ENCODE results near the gene CERS5.
"Not testable (repeated sequence)": the region's sequence is repeated elsewhere in the genome, so short reads cannot be mapped to it uniquely, and the experiment has no call there.

CERS5 gene

DNA sequence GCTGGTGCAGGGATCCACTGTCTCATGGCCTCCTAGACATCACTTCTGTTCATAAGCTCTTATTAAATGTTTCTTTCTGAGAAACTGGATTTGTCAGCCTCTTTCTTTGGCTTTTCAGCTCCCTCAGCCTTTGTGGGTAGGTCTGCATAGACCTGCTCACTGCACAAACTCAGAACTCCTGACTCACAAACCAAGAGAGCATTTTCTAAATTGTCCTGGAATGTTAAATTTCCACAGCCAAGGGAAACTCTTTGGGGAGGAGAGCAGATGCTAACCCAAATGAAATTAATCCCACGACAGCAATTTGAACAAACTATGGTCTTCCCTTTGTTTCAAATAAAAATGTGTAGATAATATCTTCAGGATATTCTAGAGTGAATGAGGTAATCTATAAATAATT, 19.5 kb upstream of the CERS5 start:
- DNase-seq = no peak

DNA sequence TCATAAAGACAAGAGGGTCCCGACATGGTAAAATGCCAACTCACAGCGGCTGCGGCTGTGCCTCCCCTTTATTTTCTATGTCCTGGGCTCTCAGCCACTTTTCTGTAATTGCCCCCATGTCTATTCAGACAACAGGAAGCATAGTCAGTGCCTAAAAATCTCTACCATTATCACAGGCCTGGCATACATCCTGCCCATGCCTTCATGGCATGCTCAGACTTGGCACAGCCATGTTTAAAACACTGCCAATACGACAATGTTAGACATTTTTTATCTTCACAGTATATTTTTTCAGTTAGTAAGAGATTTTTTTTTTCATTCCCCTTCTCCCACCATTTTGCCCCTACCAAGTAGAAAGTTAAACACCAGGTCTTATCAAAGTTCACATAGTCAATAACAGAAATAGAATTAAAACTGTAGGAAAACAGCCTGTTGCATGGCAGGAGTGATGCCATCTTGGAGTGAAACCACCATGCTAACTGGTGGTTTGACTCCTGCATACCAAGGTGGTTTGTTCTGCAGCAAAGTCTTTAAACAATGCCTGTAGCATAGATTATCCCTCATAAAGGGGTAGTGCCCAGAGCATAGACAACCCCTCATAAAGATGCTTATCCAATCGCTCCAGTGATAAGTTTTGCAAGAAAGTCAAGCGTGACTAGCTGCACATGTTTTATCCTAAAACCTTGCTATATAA, 18.9 kb upstream of the CERS5 start:
- DNase-seq = no peak

DNA sequence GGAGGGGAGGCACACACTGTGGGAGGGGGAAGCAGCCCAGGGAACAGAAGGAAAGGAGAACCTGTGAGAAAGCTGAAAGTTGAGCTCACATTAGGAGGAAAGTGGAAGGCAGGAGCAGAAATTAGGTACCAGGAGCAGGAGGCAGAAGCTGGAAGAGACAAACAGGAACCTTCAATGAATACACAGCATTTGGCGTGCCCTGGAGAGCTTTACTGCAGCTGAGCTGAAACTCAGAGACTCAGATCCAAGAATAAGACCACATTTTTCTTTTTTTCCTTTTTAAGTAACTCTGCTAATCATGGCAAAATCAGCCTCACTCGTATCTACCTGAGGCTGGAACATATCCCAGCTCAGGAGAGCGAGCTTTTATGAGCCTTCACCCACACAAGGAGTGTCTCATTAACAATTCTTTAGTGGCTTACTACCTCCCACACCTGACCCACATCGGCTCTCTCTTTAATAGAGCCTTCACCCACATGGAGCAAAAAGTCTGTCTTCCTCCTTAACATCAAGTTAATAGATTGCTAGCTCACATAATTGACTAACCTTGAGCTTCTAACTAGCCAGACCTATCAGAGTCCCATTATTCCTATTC, 18.2 kb upstream of the CERS5 start:
- DNase-seq = no peak

DNA sequence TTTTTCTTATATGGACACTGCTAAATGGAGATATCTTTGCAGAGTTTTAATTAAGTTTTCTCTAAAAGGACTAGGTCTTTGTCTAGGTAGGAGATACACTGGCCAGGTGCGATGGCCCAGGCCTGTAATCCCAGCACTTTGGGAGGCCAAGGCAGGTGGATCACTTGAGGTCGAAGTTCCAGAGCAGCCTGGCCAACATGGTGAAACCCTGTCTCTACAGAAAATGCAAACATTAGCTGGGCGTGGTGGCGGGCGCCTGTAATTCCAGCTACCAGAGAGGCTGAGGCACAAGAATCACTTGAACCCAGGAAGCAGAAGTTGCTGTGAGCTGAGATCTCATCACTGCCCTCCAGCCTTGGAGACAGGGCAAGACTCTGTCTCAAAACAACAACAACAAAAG, 17.1 kb upstream of the CERS5 start:
- no peak for DNase-seq

DNA sequence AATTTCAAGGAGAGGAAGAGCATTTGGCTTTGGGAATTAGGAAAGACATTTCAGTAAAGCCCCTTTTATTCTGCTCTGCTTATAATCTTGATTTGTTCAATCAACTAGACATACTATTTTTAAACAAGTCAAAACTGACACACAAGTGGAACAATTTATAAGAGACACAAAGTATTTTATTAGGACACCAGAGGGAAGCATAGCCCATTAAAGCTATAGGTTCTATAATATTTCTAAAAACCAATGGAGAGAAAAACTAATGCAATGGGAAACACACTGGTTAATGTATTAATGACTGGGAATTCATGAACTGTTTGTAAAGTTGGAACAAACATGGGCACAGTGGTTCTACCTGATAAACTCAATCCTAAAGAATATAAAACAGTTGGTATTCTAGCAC, 15.3 kb upstream of the CERS5 start:
- DNase-seq = no peak

DNA sequence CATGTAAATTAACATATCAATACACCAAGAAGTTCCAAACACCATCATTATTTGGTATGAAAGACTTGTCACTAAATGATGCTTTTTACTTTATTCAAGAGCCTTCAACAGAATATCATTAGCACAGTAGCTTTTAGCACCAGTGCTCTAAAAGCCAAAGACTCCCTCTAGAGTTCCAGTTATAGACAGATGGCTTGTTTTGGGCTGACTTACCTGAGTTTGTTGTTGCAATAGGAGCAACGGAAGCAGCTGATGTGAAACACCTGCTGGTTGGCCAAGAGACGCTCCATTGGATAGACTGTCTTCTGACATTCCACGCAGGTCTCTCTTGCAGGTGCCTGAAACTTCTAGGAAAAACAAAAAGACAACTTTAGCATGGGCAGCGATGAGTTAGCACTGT, 14.5 kb upstream of the CERS5 start:
- DNase-seq = no peak

DNA sequence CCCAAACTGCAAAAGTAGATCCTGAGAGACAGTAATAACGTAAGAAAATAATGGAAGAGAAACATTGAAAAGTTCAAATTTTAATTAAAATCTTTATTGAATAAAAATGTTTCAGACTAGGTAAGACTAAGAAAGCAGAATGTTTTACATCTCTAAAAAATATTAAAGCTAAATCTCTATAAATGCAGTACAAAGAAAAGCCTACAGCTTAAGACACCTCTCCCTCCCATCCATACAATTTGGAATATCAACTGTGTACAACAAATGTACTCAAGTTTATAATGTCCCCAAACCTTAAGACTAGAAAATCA, 8.5 kb upstream of the CERS5 start:
- DNase-seq = no peak

DNA sequence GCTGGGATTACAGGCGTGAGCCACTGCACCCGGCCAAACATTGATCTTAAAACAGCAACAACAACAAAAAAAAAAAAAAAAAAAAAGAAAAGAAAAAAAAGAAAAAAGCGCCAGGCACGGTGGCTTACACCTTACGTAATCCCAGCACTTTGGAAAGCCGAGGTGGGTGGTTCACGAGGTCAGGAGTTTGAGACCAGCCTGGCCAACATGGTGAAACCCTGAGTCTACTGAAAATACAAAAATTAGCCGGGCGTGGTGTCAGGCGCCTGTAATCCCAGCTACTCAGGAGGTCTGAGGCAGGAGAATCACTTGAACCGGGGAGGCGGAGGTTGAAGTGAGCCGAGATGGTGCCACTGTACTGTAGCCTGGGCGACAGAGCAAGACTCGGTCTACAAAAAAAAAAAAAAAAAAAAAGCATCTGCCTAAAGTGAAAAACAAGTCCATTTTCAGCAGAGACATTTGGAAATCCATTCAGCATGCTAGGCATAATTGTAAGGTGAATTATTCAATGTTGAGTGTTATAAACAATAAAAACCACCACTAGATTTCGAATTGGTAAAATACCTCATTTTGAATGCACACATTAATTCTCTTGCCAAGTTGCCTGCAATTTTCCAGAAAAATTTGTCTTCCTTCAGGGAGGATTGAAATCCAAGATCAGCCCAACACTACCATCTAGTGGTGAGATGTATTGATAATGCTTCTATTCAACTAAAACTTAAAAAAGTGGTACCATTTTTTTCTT, 8.0 kb upstream of the CERS5 start:
- DNase-seq = no peak

DNA sequence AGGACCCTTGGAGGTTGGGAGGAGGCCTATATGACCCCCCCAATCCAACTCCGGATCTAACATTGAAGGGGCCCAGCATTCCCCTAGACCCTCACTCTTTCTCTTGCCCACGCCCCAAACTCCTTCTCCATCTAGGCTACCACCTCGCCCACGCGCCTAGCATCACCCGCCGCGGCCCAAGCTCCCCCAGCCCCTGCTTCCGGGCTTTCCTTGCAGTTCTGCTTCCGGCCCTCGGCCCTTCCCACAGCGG, 445 bp downstream of the CERS5 start:
- no peak for DNase-seq

DNA sequence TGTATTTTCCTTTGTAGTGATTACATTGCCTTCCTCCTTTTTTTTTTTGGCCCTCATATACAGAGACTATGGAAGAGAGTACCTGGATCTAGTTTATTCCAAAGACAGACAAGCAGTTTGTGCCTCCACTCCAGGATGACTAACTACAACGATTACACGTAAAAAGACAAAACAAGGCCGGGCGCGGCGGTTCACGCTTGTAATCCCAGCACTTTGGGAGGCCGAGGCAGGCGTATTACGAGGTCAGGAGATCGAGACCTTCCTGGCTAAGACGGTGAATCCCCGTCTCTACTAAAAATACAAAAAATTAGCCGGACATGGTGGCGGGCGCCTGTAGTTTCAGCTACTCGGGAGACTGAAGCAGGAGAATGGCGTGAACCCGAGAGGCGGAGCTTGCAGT, 2.2 kb downstream of the CERS5 start:
- no peak for DNase-seq

DNA sequence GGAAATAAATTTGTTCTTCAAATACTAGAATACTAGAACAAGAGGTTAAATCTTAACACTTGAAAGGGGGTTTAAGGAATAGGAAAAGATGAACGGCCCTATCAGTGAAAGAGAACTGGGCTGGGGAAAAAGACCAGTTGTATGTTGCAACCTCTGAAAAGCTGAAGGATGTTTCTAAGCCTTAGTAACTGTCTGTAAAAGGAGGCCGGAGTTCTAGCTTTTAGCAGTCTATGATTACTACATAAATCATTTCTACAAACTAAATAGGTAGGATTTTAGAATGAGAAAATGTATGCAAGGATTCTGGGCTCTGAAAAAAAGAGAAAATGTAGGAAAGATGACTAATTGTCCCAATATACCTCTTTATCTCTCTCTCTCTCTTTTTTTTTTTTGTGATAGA, 4.9 kb downstream of the CERS5 start:
- no peak for DNase-seq

DNA sequence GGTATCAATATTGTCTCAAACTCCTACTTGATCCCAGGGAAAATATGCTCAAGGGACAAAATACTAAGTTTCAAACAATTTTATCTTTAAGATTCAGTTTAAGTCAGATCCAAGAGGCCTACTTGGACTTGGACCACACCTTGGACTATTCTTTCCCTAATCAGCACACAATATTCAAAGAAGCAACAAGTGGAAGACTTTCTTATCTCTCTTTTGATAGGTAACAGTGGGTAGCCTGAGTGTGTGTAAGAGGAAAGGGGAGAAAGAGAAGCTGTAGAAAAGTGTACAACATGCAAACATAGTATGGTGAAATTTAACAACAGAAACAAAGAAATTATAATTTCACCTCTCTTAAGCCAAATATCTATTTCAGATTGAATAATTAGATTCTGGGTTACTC, 6.5 kb downstream of the CERS5 start:
- DNase-seq = no peak

DNA sequence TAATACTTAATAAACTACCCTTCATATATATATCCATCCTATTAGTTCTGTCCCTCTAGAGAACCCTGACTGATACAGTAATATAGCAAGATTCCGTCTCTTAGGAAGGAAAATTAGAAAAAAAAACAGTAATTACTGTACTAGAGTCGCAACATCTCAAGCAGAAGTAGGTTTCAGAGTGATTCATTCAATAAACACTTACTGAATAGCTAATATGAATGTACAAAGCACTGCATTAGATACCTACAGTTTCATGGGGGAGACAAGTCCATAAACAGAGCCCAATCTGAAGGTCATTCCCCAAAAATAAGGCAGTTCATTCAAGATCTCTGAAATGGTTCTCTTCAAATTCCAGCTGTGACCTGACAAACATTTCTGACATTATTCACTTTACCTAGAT, 9.9 kb downstream of the CERS5 start:
- DNase-seq = no peak

DNA sequence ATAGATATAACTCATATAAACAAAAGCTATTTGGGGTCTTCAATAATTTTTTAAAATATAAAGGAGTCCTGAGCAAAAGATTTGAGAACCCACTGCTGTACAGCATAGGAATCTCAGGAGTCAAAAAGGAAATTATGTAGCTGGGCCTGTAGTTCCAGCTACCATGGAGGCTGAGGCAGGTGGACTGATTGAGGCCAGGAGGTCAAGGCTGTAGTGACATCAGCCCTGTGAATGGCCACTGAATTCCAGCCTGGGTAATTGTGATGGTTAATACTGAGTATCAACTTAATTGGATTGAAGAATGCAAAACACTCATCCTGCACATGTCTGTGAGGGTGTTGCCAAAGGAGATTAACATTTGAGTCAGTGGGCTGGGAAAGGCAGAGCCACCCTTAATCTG, 10.5 kb downstream of the CERS5 start:
- DNase-seq = no peak

DNA sequence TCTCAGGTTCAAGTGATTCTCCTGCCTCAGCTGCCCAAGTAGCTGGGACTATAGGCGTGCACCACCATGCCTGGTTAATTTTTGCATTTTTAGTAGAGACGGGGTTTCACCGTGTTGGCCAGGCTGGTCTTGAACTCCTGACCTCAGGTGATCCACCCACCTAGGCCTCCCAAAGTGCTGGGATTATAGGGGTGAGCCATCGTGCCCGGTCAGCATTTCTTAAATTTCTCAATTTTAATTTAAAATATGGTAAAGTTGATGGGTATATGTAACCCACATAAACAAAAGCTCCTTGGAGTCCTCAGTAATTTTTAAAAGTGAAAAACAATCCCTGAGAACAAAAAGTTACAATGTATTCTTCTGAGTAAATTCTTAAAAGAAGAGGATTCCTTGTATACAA, 12.2 kb downstream of the CERS5 start:
- not testable (repeated sequence) for DNase-seq

DNA sequence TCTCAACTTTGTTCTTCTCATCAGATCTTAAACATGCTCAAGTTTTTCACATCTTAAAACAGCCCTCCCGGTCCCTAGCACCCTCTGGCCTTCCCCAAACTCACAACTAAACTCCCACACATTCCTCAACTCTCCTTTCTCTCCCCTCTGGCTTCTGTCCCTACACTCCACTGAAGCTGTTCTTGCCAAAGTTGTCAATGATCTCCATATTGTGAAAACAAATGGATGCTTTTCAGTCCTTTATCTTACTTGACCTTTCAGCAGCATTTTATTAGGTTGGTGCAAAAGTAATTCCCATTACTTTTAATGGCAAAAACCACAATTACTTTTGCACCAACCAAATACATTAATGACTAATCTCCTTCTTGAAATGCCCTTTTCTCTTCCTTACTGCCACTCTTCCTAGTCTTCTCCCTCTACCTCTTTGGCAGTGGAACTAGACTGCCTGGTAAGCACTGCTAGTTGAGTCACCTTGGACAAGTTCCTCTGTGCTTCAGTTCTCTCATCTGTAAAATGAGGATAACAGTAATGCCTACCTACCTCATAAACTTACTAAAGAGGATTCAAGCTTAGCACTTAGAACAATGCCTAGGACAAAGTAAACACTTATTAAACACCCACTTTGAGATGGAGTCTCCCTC, 16.0 kb downstream of the CERS5 start:
- DNase-seq = no peak

DNA sequence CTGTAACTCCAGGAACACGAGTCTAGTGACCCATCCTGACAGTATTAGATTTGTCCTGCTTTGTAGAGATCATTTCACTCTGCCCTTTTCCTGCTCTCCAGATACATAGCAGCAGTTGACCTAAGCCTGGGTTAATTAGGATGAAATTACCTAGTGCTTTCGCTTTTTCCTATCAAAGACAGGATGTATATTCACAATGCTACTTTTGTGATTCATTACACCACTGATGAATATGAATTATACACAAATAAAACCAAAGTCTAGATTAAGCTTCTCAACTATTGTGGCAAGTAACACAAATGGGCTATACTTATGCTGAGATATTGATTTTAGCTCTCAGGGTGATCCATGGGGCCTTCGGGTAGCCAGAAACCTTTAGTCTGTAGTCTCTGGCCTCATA, 17.9 kb downstream of the CERS5 start:
- DNase-seq = no peak

DNA sequence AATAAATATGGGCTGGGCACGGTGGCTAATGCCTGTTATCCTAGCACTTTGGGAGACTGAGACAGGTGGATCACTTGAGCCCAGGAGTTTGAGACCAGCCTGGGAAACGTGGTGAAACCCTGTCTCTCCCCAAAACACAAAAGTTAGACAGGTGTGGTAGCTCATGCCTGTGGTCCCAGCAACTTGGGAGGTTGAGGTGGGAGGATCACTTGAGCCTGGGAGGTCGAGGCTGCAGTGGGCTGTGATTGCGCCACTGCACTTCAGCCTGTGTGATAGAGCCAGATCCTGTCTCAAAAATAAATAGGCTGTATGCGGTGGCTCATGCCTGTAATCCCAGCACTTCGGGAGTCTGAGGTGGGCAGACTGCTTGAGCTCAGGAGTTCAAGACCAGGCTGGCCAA, 19.2 kb downstream of the CERS5 start:
- not testable (repeated sequence) for DNase-seq

DNA sequence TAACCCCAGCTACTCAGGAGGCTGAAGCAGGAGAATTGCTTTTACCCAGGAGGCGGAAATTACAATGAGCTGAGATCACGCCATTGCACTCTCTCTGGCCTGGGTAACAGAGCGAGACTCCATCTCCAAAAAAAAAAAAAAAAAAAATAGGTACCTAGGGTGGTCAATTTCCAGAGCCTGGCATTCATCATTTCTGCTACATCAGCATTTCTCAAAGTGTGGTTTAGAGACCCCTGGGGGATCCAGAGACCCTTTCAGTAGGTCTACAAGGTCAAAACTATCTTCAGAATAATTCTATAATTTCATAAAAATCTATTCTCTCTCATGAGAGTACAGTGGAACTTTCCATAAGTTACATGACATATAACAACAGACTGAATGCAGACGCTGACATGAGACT, 19.9 kb downstream of the CERS5 start:
- DNase-seq = no peak

DNA sequence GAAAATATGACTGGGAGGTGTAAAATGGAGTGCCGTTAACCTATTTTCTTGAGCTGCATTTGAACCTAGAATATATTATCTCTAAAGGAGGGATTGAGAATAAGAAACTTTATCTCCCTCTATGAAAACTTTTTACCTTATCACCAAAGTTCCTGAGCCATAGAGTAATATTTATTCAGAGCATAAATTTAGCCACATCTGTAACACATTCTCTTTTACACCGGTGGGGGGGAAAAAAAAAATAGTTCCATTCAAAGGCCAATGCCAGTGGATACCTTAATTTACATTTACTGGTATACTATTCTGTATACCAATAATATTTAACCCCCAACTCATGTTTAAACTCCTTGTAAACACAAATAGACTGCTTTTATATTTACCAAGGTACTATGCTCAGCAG, 21.7 kb downstream of the CERS5 start:
- DNase-seq = no peak

DNA sequence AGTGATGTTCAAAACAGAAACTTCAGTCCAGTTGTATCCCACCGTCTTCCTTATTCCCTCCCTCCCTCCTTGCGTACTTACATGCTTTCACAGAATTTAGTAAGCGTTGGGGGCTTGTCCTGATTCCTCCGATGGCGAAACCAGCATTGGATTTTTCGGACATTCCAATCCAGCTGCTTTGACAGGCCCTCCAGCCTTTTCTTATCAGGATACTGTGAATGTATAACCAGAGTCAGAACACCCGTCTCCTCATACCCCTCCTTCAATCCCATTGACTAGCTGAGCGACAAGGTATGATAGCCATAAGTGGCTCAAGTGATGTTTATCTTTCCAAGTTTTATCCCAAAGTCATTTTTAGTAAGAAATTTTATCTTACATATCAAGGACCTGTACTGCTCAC, 24.2 kb downstream of the CERS5 start:
- DNase-seq = no peak

DNA sequence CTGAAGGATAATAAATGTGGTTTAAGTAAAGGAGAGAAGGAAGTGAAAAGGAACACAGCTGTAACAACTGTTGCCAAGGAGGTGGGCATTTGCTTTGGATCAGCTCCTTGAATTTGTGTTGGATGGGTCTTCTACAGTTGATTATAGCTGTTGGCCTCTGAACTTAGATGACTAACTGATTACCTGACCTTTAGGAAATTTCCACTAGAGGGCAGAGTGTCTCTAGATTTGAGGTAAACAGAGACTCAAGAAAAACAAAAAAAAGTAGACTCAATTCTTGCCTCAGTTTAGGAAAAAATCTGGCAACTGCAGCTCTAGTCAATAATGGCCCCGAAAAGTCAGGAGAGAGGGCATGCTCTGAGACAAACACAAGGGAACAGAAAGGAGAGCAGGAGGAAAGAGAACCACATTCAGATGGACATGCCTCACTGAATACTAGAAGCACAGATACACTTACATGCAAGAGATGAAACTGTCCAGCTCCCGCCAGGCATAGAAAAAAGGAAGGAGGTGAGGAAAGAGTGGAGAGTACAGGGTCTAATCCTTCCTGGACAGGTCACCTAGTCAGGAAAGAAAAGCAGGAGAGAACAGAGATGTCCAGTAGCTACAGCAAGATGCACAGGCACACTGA, 34.5 kb downstream of the CERS5 start:
- DNase-seq = no peak

DNA sequence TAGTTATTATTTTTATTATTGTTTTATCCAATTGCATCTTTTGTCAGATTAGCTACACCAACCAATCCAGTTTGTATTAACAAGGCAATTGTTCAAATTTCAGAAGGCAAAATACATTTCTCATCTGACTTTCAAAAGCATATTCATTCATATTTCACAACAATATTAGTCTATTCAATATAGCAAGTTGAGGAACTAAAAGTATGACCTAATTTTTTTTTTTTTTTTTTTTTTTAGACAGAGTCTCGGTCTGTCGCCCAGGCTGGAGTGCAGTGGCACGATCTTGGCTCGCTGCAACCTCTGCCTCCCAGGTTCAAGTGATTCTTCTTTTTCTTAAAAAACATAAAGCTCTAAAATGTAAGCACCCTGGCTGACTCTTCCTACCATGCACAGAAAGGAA, 37.9 kb downstream of the CERS5 start:
- no peak for DNase-seq

DNA sequence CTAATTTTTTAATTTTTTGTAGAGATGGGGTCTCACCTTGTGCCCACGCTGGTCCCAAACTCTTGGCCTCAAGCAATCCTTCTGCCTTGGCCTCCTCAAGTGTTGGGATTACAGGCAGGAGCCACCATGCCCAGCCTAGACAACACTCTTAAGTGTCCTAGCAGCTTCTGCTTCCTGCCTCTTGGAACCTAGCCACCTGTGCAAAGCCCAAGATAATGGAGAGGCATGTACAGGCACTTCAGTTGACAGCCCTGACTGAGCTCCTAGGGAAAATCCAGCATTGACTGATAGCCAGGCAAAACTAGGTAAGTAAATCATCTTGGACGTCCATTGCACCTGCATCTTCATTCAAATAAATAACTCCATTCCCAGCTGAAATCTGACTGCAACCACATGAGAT, 39.6 kb downstream of the CERS5 start:
- no peak for DNase-seq

Data from activated gamma-delta T cell (primary cell).